Measurements from ENCODE around the gene DAZL. TPM values are rescaled to one million over a fixed set of nuclear protein-coding genes. Genes with fewer than 3 reads are reported as not detected.

DAZL gene
- polyA plus RNA-seq, 1 of the 3 experiments (the other 2 are of a cell fraction), result not detected

DNA sequence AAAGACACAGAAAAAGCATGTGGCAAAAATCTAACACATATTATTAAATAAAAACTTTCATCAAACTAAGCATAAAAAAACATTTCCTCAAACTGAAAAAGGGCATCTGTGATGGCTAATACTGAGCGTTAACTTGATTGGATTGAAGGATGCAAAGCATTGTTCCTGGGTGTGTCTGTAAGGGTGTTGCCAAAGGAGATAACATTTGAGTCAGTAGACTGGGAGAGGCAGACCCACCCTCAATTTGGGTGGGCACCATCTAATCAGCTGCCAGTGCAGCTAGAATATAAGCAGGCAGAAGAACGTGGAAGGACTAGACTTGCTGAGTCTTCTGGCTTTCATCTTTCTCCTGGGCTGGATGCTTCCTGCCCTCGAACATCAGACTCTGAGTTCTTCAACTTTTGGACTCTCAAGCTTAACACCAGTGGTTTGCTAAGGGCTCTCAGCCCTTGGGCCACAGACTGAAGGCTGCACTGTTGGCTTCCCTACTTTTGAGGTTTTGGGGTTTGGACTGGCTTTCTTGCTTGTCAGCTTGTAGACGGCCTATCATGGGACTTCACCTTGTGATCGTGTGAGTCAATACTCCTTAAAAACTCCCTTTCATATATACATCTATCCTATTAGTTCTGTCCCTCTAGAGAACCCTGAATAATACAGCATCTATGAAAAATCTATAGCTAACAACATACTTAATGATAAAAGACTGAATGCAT lies 45.4 kb downstream of the DAZL start:
- no peaks in the 10 kb centered on the region for H3F3A ChIP-seq (replicated peaks; ENCODE audit: insufficient read depth)
- no peak overlapping the region for H3K9ac ChIP-seq
- H3K9me2 ChIP-seq, result no peaks in the 10 kb centered on the region
- DNase-seq, result no peak
- H3K4me1 ChIP-seq (ENCODE audit: control insufficient read depth in 1 of 2, insufficient read depth in 2 of 2, low read depth in 1 of 2, low read length in 1 of 2), result no peaks in the 10 kb centered on the region
- 50% methylated on average over 5 of the region's 5 CpGs for WGBS (ENCODE audit: low lambda C conversion rate)
- ChIA-PET CTCF (interaction anchor here (0.9 to 1.6 kb wide), 3 partner anchors 17 to 270 kb away, joined by 3 to 4 read pairs (median 3); no protein-coding TSS in a partner anchor), POLR2A (no interaction called here)
- H3K79me2 ChIP-seq (ENCODE audit: insufficient read depth), result no peaks in the 10 kb centered on the region
- H3K27ac ChIP-seq (ENCODE audit: low read depth in 2 of 2, low read length in 1 of 2), result no peak overlapping the region
- H3K4me3 ChIP-seq (ENCODE audit: low read depth in 2 of 2, low read length in 1 of 2), result no peak overlapping the region
- no peaks in the 10 kb centered on the region for H4K20me1 ChIP-seq (ENCODE audit: insufficient read depth)
- H3K27me3 ChIP-seq (ENCODE audit: insufficient read depth), result no peaks in the 10 kb centered on the region
- H3K9me3 ChIP-seq, result peaks cover 9% of the 10 kb centered on the region; the same call in 1 of the 2 replicates
- TF ChIP-seq TCF12 (IDR thresholded peaks at IDR 0.05) (no peak), POLR2AphosphoS5 (IDR thresholded peaks at IDR 0.05; ENCODE audit: low read depth, low read length) (no peak), RXRA (IDR thresholded peaks at IDR 0.05; ENCODE audit: borderline replicate concordance, low read depth) (no peak), RCOR1 (IDR thresholded peaks at IDR 0.05; ENCODE audit: low read length) (no peak), FOXM1 (IDR thresholded peaks at IDR 0.05; ENCODE audit: low read depth) (no peak), EP300 (IDR thresholded peaks at IDR 0.05; ENCODE audit: borderline replicate concordance in 1 of 2, low read depth in 1 of 2, low read length in 1 of 2) (no peak), RAD21 (IDR thresholded peaks at IDR 0.05; ENCODE audit: low read length) (no peak), YY1 (IDR thresholded peaks at IDR 0.05; ENCODE audit: low read depth) (no peak), SMC3 (IDR thresholded peaks at IDR 0.05; ENCODE audit: low read depth, low read length) (no peak), SIN3A (IDR thresholded peaks at IDR 0.05; ENCODE audit: borderline replicate concordance, low read depth, low read length) (no peak), NRF1 (IDR thresholded peaks at IDR 0.05; ENCODE audit: low read depth, low read length) (no peak), FOXJ3 (CRISPR knock-in tag; IDR thresholded peaks at IDR 0.05) (no peak), GATA2 (CRISPR knock-in tag; IDR thresholded peaks at IDR 0.05) (no peak)
- TF ChIP-seq, protein P1, sequence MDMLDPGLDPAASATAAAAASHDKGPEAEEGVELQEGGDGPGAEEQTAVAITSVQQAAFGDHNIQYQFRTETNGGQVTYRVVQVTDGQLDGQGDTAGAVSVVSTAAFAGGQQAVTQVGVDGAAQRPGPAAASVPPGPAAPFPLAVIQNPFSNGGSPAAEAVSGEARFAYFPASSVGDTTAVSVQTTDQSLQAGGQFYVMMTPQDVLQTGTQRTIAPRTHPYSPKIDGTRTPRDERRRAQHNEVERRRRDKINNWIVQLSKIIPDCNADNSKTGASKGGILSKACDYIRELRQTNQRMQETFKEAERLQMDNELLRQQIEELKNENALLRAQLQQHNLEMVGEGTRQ (IDR thresholded peaks at IDR 0.05; ENCODE audit: borderline replicate concordance, low read depth, low read length), result no peak
- TF ChIP-seq, protein P2, sequence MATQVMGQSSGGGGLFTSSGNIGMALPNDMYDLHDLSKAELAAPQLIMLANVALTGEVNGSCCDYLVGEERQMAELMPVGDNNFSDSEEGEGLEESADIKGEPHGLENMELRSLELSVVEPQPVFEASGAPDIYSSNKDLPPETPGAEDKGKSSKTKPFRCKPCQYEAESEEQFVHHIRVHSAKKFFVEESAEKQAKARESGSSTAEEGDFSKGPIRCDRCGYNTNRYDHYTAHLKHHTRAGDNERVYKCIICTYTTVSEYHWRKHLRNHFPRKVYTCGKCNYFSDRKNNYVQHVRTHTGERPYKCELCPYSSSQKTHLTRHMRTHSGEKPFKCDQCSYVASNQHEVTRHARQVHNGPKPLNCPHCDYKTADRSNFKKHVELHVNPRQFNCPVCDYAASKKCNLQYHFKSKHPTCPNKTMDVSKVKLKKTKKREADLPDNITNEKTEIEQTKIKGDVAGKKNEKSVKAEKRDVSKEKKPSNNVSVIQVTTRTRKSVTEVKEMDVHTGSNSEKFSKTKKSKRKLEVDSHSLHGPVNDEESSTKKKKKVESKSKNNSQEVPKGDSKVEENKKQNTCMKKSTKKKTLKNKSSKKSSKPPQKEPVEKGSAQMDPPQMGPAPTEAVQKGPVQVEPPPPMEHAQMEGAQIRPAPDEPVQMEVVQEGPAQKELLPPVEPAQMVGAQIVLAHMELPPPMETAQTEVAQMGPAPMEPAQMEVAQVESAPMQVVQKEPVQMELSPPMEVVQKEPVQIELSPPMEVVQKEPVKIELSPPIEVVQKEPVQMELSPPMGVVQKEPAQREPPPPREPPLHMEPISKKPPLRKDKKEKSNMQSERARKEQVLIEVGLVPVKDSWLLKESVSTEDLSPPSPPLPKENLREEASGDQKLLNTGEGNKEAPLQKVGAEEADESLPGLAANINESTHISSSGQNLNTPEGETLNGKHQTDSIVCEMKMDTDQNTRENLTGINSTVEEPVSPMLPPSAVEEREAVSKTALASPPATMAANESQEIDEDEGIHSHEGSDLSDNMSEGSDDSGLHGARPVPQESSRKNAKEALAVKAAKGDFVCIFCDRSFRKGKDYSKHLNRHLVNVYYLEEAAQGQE (IDR thresholded peaks at IDR 0.05; ENCODE audit: low read depth, low read length), result no peak
- H3K4me2 ChIP-seq, result no peak overlapping the region
- H3K36me3 ChIP-seq (replicated peaks in 1 of 2; ENCODE audit: control insufficient read depth in 1 of 2, insufficient read depth in 2 of 2, low read length in 1 of 2), result no peaks in the 10 kb centered on the region
- no peak overlapping the region for H2AFZ ChIP-seq (ENCODE audit: low read depth)

All from SK-N-SH (cell line).